Stimulated activated CD4-positive, alpha-beta T cell treated with anti-CD3 and anti-CD28 coated beads, Interleukin-2, amount 100 ng/mL, for 4 hours (primary cell): ENCODE measurements around the gene ABHD16B.
"Not testable (repeated sequence)": the region's sequence is repeated elsewhere in the genome, so short reads cannot be mapped to it uniquely, and the experiment has no call there.

Experiments
- DNase-seq: peaks from one replicate; pipeline ENCODE4 v3.0.0-alpha.2; 2020; ENCODE audit warnings: low read depth

ABHD16B gene

DNA sequence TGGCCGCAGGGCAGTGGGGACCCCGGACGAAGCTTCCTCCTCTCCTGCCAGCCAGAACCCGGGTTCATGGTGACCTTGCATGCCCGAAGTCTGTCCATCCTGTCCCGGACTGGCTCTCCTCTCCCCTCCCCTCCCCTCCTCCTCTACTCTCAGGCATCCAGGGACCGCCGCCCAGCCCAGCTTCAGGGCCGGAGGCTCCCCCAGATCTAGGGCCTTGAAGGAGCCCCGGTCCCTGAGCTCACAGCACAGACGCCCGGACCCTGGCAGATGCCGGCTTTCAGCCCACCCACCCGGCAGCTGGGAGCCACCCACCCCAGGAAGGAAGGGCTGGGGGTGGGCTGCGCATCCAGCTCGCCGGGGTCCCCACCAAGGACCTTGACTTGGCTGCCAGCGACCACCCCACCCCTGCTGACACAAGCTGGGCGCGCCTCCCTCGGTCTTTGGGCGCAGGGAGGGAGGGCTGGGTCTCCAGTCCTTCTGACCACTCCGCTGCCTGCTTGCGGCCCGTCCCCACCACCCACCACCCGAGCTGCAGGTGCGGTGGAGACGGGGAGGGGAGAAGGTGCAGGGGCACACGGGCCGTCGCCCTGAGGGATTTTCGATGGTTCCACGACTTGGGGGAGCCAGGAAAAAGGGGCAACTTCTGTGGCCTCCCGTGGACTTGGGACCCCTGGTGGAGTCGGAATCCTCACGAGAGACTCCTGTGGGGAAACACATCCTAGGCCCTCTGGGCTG is 5.8 kb upstream of the ABHD16B start:
- DNase-seq = no peak

DNA sequence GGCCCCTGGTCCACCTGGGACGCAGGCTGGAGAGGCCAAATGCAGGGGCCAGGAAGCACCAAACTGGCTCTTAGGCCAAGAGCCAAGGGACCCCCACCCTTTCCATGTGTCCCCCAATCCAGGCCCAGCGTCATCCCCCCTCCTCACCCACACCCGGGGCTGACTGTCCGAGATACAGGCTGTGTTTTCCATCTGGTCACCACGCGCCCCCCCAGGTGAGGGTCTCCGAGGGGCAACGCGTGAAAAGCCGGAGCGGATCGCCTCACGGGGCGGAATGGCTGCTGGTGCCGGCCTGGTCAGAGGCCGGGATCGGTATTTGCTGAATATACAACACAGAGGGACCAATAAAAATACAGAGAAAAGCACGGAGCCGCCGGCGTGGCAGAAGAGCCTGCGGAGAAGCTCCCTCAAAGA is 5.2 kb upstream of the ABHD16B start:
- DNase-seq = no peak

DNA sequence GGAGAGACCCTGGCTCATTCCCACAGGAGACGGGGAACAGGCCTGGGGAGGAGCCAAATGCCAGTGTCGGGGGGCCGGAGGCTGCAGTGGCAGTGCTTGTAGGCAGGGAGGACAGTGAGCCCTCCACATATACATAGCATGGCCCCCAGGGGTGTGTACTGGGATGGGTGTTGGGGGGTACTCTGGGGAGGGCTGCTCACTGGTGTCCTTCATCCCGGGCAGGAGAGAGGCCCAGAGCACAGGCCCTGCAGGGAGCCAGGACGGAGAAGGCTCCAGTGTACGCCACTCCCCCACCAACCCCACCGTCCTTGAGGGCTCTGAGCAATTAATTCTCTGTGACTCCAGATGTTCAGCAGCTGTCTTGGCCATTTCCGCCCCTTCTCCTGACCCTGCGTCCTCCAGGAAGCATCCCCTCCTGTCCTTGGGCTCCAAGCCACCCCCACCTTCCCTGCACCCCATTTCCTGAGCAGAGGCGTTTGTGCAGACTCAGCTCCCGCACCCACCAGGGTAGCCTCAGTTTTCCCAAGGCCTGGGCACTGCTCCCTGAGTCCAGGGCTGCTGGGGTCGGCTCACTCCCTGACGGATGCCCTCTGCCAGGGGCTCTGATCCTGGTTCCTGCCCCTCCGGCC is 3.4 kb upstream of the ABHD16B start:
- no peak for DNase-seq

DNA sequence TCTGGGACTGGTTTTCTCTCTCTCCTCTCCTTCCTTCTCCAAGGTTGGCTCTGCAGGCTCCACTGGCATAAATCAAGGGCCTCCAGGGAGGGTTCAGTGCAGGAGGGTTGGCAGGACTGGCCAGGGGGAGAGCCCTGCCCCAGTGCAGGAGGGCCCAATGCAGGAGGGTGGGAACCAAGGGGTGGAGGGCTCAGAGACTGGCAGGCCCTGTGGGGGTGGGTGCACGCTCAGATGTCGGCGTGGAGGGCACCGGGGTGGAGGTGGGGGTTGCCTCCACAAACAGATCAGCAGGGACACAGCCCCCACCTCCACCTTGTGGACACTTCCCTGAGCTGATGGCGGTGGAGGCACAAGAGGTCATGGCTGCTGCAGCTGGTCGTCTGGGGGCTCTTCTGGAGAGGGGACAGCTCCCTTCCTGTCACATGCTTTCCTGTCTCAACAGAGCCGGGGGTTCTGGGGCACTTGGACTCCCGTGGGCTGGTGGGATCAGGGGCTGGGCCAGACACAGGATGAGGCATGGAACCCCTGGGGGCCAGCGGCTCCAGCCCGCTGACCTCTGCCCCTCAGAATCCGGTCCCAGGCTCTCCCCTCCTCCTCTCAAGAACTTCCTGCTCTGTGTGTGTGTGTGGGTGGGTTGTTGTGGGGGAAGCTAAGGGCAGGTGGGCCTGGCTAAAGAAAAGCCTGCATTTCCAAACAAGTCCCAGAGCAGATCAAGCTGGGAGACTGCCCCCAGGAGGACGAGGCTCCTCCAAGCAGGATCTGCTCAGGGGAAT is 2.7 kb upstream of the ABHD16B start:
- no peak for DNase-seq

DNA sequence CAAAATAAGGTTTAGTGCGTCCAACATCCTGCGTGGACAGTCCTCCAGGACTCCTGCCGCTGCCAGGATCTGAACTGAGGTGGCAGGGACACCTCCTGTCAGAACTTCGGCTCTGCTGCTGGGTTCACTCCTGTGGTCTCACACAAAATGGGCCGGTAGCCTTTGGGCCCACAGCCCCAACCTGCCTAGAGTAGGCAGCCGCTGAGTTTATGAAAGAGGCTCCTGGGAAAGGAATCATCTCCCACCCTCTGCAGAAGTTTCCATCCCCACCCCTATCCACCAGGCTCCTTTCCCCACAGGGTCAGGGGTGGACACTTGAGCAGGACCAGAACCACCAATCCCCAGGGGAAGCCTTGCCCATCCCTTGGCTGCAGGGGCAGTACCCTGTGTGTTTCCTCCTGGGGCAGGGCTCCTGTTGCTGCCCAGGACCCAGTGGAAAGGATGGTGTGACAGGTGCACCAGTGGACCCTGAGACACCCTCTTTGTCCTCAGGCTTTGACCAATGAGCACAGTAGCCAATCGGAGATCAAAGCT is 2.1 kb upstream of the ABHD16B start:
- DNase-seq = no peak

DNA sequence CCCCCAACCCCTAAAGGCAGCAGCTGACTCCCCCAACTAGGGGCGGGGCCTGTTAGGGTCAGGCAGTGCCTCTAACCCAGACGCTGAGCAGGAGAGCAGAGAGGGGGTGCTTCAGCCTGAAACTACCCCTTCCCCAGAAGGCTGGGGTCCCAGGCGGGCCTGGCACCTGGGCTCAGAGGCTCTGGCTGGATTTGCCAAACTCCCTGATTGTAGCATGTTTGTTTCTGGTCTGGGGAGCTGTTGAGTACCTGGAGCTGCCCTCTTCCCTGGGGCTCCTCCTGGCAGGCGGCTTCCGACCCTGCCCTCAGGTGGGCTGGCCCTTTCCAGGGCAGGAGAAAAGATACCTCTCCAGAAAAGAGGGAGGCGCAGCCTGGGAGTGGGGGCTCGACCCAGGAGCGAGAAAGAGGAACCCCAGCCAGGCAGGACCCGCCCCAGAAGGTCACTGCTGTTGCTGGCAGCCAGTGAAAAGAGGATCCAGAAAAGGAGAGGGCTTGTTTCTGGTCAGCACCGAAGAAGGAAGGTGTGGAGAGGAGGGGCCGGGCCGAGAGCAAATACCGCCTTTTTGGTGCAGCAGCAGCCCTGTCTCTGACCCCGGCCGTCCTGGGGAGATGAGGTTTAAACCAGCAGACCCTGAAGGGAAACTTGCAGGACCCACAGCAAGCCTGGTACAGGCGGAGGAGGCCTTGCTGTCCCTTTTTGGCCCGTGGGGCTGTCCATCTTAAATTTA is 810 bp upstream of the ABHD16B start:
- no peak for DNase-seq

DNA sequence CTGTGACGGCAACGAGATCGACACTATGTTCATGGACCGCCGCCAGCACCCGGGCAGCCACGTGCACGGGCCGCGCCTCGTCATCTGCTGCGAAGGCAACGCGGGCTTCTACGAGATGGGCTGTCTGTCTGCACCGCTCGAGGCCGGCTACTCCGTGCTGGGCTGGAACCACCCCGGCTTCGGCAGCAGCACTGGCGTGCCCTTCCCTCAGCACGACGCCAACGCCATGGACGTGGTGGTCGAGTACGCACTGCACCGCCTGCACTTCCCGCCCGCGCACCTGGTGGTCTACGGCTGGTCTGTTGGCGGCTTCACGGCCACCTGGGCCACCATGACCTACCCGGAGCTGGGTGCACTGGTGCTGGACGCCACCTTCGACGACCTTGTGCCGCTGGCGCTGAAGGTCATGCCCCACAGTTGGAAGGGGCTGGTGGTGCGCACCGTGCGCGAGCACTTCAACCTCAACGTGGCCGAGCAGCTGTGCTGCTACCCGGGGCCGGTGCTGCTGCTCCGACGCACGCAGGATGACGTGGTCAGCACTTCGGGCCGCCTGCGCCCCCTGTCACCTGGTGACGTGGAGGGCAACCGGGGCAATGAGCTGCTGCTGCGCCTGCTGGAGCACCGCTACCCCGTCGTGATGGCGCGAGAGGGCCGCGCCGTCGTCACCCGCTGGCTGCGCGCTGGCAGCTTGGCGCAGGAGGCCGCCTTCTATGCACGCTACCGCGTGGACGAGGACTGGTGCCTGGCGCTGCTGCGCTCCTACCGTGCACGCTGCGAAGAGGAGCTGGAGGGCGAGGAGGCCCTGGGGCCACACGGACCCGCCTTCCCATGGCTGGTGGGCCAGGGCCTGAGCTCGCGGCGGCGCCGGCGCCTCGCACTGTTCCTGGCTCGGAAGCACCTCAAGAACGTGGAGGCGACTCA is 943 bp downstream of the ABHD16B start:
- DNase-seq = no peak

DNA sequence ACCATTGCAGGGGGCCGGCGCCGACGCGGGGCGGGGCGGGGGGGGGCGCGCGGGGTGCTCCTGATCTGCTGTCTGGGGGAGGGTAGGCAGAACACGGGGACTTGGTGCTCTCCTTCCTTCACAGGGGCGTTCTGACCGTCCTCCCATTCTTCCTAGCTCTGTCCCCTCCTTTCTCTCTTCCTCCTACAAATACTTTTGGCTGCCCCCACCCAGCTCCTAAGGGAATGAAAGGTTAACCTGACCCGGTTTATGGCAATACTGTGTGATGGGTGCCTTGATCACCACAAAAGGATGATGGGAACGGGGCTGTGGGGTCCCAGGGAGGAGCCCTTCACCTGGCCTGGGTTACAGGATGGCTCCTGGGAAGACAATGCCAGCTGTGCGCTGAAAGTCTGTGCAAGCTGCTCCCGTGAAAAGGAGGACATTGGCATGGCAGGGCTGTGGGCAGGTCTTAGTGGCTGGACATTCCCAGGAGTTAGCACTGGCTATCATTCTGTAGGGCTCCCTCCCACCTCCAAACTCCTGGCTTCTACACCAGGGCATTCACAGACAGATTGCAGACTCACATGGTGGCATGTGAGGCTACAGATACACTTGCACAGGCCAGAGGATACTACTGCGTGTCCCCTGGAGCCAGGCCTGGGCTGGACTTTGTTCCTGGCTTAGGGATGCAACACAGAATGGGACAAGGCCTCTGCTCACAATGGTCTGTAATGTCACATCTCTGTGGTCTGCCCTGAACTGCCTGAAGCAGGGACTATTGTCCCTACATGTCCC is 1.9 kb downstream of the ABHD16B start:
- DNase-seq = no peak

DNA sequence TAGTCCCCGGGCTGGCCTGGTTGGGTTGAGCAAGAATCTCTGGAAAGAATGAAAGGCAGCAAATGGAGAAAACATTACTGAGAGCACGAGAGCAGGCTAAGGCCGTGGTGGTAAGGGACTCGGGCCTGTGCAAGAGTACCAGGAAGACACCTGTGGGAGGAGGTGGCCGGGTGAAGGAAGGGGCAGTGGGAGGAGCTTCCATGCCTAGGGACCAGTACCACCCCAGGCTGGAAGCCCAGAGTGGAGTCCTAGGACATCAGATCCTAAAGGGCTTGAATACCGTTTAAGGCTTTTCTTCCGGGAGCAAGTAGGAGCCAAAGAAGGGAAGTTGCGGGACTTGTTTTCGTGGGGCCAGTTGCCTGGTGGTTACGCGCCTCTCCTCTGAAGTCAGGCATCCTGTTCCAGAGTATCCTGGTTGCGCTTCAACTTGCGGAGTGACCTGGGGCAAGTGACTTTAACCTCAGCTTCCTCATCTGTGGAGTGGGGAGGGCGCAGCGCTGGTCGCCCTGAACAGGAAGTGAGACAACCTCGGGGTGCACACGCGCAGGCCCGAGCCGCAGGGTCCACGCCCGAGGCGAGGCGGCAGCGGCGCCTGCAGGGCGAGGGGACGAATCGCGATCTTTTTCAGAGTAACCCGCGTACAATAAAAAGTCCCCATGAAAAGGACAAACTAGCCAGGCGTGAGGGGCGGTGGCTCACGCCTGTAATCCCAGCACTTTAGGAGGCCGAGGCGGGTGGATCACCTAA is 2.7 kb downstream of the ABHD16B start:
- peak; percentile 64 for DNase-seq

DNA sequence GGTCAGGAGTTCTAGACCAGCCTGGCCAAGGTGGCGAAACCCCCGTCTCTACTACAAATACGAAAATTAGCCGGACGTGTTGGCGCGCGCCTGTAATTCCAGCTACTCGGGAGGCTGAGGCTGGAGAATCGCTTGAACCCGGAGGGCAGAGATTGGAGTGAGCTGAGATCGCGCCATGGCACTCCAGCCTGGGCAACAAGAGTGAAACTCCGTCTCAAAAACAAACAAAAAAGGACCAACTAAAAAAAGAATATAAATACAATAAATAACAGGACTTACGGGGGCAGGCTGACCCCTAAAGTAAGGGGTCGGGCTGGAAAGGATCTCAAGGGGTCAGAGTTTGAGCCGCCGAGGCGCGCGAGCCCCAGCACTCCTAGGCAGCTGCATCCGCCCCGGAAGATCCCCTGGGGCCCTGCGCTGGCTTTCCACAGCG is 3.3 kb downstream of the ABHD16B start:
- DNase-seq = no peak

DNA sequence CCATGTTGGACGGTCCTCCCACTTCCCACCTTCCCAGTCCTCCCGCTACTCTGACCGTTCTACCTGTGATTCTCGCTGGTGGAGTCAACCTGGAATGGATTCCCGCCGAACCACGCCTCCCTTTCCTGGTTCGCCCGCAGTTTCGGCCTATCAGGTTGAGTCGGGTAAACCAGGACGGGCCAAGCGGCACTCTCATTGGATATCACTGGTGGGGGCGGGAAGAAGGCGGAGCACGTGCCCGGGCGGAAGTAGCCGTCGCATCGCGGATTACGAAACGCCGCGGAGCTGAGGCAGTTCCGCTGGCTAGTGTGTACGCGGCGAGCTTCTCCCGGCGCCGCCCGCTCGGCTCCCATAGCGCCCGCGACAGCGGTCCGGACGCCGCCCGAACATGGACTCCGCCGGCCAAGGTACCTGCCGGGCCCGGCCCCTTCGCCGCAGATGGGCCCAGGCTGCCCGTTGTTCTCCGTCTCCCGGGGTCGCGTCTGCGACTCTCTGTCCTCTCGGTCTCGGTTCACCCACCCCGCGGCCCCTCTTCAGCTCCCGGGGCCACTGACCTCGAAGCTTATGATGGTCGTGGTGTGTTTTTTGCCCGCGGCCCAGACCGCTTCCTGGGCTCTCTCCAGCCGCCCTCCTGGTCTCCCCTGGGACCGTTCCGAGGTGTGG is 3.8 kb downstream of the ABHD16B start, which contains the start of gene TPD52L2:
TPD52L2 (plus strand) TSS at position 293 of the 663 bp plus-strand sequence; CDS start at position 389, 96 bp downstream.
- peak; percentile 97 for DNase-seq

DNA sequence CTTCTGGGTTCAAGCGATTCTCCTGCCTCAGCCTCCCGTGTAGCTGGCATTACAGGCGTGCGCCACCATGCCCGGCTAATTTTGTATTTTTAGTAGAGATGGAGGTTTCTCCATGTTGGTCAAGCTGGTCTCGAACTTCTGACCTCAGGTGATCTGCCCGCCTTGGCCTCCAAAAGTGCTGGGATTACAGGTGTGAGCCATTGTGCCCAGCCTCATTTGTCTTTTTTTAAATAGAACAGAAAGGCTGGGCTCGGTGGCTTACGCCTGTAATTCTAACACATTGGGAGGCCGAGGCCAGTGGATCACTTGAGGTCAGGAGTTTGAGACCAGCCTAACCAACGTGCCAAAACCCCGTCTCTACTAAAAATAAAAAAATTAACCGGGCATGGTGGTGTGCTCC is 5.7 kb downstream of the ABHD16B start:
- DNase-seq = not testable (repeated sequence)

DNA sequence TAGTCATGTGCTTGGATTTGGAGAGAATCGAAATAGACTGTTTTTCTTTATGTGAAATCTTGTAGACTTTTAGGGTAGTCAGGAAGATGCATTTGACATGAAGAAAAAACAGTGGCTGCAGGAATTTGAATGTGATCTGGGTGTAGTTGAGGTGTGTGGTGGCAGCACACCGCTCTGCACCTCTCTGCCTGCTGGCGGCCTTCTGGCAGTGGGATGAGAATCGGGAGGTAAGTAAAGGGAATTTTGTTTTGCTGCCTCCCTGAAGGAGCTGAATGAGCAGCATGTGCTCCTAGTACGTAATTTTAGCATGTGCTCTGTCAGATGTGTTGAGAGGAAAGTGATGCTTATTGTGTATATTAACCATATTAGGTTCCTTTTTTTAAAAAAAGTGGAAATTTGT is 7.0 kb downstream of the ABHD16B start:
- no peak for DNase-seq

DNA sequence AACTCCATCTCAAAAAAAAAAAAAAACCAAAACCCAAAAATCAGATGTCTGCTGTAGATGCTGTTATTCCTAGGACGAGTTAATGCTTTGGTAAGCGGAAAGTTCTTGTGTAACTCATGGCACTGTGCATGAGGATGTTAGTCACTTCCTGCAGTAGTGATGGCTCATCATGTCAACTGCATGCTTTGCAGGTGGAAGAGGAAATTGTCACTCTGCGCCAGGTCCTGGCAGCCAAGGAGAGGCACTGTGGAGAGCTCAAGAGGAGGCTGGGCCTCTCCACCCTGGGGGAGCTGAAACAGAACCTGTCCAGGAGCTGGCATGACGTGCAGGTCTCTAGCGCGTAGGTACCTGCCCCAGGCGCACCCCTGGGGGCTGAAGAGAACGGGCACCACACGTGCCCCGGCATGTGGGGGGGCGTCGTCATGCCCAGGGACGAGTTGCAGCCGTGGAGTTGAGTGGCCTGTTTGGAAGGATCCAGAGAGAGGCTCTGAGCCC is 12.2 kb downstream of the ABHD16B start:
- no peak for DNase-seq

DNA sequence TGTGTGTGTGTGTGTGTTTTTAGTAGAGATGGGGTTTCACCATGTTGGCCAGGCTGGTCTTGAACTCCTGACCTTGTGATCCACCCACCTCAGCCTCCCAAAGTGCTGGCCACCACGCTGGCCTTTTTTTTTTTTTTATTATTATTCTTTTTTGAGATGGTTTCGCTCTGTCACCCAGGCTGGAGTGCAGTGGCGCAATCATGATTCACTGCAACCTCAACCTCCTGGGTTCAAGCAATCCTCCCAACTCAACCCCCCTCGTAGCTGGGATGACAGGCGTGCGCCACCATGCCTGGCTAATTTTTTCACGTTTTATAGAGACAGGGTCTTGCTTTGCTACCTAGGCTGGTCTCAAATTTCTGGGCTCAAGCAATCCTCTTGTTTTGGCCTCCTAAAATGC is 12.9 kb downstream of the ABHD16B start:
- not testable (repeated sequence) for DNase-seq

DNA sequence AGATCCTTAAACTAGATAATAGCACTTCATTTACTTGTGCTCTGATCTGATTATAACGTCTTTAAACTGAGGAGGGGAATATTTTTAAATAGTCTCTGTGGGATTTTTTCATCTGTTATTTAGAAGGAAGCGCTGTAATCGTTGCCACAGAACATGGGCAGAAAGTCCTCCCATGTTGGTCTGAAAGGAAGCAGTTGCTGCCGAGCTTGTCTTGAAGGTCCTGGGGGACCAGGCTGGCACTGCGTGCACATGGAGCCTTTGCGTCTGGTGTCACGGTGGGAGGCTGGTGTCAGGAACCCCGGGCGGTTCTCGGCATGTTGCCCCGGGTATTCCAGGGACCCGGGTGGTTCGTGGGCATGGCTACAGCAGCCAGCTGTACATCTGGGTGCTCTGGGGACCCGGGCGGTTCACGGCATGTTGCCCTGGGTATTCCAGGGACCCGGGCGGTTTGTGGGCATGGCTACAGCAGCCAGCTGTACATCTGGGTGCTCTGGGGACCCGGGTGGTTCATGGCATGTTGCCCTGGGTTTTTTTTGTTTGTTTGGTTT is 15.3 kb downstream of the ABHD16B start:
- DNase-seq = no peak

DNA sequence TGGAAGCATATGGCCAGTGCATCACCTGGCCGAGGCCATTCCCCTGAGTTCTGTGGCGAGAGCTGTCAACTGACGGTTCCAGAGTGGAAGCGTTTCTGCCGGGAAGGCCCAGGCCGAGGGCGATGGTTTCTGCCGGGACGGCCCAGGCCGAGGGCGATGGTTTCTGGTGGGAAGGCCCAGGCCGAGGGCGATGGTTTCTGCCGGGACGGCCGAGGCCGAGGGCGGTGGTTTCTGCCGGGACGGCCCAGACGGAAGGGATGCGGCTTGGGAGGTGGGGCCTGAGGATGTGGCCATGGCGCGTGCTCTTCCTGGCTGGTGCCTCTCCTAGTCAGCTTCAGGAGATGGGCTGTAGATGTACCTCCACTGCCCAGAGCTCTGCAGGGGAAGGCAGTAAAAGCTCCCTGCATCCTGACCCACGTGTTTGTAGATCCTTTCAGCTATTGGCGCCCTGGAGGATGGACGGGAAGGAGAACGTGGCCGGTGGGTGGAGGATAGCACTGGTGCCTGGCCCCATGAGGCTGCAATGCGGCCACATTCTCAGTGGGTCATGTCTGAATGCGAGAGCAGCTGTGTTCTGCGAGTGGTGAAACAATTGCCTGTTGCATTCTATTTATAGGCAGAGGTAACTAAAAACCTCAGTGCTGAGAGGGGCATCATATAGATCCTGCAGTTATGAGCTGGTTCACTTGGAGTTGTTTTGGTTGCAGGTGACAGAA is 16.6 kb downstream of the ABHD16B start:
- DNase-seq = no peak
